PC-9 (cell line): ENCODE measurements around the gene BABAM1. TPM values are rescaled to one million over a fixed set of nuclear protein-coding genes. Genes with fewer than 3 reads are reported as not detected.

Source experiments
- BruUV-seq: library from RNA; stranded (reverse); fragments of 400-500 nt; replicated peaks from 2 replicates; lab custom pipeline; 2021; lab: Mats Ljungman, UMichigan
- CTCF ChIA-PET: fragments of 300-600 bp; sonication (Branson Sonifier 250); formaldehyde crosslinking; loops from one replicate; lab custom pipeline; 2022; ENCODE audit warnings: antibody characterized with exemption; lab: Charles Lee
- POLR2A ChIA-PET: fragments of 300-600 bp; sonication (Branson Sonifier 250); formaldehyde crosslinking; loops from one replicate; lab custom pipeline; 2022; ENCODE audit warnings: antibody characterized with exemption; ENCODE audit not compliant: unreplicated experiment; lab: Charles Lee
- DNase-seq, 2 experiments: peaks; one replicate each; pipeline versions ENCODE4 v3.0.0 to v3.0.0-alpha.2; 2015 to 2022; ENCODE audit warnings: mixed read lengths in 1 of 2
- H2AFZ ChIP-seq: fragments of 200-600 bp; sonication (generic); 2 replicates; pipeline ENCODE4 v1.8.1; 2017; ENCODE audit warnings: antibody characterized with exemption
- H3F3A ChIP-seq: fragments of 200-600 bp; sonication (generic); 2 replicates; pipeline ENCODE4 v1.8.1; 2017; ENCODE audit warnings: antibody characterized with exemption, mild to moderate bottlenecking, low read depth; ENCODE audit not compliant: insufficient read depth
- H3K27ac ChIP-seq: fragments of 200-600 bp; sonication (generic); 2 replicates; pipeline ENCODE4 v1.6.1; 2016; ENCODE audit warnings: mixed run types
- H3K27me3 ChIP-seq: fragments of 200-600 bp; sonication (generic); 2 replicates; pipeline ENCODE4 v1.6.1; 2016; ENCODE audit warnings: low read depth, mixed run types; ENCODE audit not compliant: insufficient read depth
- H3K36me3 ChIP-seq: fragments of 200-600 bp; sonication (generic); 2 replicates; pipeline ENCODE4 v1.6.1; 2016; ENCODE audit warnings: low read depth, mixed run types
- H3K4me1 ChIP-seq: fragments of 200-600 bp; sonication (generic); replicated peaks from 2 replicates; pipeline ENCODE4 v1.6.1; 2016; ENCODE audit warnings: mixed run types; ENCODE audit not compliant: insufficient read depth
- H3K4me2 ChIP-seq: fragments of 200-600 bp; sonication (generic); 2 replicates; pipeline ENCODE4 v1.6.1; 2017; ENCODE audit warnings: mixed run types
- H3K4me3 ChIP-seq: fragments of 200-600 bp; sonication (generic); 2 replicates; pipeline ENCODE4 v1.6.1; 2016; ENCODE audit warnings: mixed run types
- H3K79me2 ChIP-seq: fragments of 200-600 bp; sonication (generic); 2 replicates; pipeline ENCODE4 v1.6.1; 2017; ENCODE audit warnings: low read depth, mixed run types
- H3K9me2 ChIP-seq: fragments of 200-600 bp; sonication (generic); 2 replicates; pipeline ENCODE4 v1.8.1; 2017; ENCODE audit warnings: mild to moderate bottlenecking; ENCODE audit not compliant: insufficient read depth
- H3K9me3 ChIP-seq: fragments of 200-600 bp; sonication (generic); 2 replicates; pipeline ENCODE4 v1.8.1; 2016; ENCODE audit warnings: low read depth; ENCODE audit not compliant: insufficient read depth
- H4K20me1 ChIP-seq: fragments of 200-600 bp; sonication (generic); 2 replicates; pipeline ENCODE4 v1.8.1; 2017; ENCODE audit not compliant: insufficient read depth
- EZH2 ChIP-seq: fragments of 200-600 bp; sonication (generic); IDR thresholded peaks from 2 replicates; pipeline ENCODE4 v1.8.0; 2017; ENCODE audit warnings: antibody characterized with exemption, low read depth
- intact Hi-C: fragments of 100-400 bp; cut with micrococcal nuclease; formaldehyde crosslinking; loops from one replicate; pipeline ENCODE4 v1.10.0; 2022; ENCODE audit not compliant: unreplicated experiment
- total RNA-seq: library from RNA; stranded (reverse); gene quantifications from 2 replicates; pipeline ENCODE4 v1.2.3, GENCODE V29; 2021
- TF ChIP-seq, protein P1 (sequence below): fragments of 200-600 bp; sonication (generic); conservative IDR thresholded peaks from 2 replicates; pipeline ENCODE4 v1.6.1; 2017; ENCODE audit warnings: mixed run types, antibody characterized with exemption, mild to moderate bottlenecking, moderate library complexity

BABAM1 gene
- total RNA-seq, 1 experiment from 2014 or later, result 127 TPM

DNA sequence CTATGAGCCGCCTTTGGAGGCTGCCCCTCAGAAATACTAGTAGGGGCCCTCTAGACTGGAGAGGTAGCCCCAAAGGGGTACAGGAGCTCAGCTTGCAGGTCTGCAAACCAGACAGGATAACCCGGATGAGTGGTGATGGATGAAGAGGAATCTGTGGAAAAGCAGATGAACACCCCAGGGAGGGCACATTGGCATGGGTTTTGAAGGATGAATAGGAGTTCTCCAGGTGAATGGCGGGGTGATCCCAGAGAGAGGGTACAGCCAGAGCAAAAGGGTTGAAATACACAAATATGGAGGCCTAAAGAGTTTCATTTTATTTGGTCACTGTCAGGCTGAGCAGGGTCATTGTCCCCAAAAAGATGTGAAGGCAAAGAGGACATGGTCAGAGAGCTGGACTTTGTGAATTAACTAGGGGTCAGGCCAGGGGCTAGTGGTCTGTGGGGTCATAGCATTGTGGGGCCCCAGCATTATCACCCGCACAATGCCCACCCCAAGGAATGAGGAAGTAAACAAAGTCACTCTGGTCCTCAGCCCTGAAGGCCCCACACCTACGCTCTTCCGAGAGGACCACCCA lies 26.3 kb upstream of the BABAM1 start:
- H3K9me3 ChIP-seq, result no peaks in the 10 kb centered on the region
- TF ChIP-seq, protein P1, sequence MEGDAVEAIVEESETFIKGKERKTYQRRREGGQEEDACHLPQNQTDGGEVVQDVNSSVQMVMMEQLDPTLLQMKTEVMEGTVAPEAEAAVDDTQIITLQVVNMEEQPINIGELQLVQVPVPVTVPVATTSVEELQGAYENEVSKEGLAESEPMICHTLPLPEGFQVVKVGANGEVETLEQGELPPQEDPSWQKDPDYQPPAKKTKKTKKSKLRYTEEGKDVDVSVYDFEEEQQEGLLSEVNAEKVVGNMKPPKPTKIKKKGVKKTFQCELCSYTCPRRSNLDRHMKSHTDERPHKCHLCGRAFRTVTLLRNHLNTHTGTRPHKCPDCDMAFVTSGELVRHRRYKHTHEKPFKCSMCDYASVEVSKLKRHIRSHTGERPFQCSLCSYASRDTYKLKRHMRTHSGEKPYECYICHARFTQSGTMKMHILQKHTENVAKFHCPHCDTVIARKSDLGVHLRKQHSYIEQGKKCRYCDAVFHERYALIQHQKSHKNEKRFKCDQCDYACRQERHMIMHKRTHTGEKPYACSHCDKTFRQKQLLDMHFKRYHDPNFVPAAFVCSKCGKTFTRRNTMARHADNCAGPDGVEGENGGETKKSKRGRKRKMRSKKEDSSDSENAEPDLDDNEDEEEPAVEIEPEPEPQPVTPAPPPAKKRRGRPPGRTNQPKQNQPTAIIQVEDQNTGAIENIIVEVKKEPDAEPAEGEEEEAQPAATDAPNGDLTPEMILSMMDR, result no peak
- no peak for TF ChIP-seq EZH2
- H3K9me2 ChIP-seq, result no peaks in the 10 kb centered on the region
- H3K36me3 ChIP-seq, result peaks cover 17% of the 10 kb centered on the region
- H3K27ac ChIP-seq, result peak overlapping the region; percentile 31; the same call in 1 of the 2 replicates
- CTCF ChIA-PET, result interaction anchor here (0.7 kb wide), 1 partner anchor 80 kb away, joined by 3 read pairs; no protein-coding TSS in a partner anchor
- H4K20me1 ChIP-seq, result peaks cover 52% of the 10 kb centered on the region
- POLR2A ChIA-PET, result no interaction called here
- no peak overlapping the region for H3K4me3 ChIP-seq
- no peak overlapping the region for H2AFZ ChIP-seq
- H3K79me2 ChIP-seq, result peaks cover 87% of the 10 kb centered on the region
- no TSS peak for BruUV-seq
- H3K4me2 ChIP-seq, result peak overlapping the region; percentile 89; the same call in 1 of the 2 replicates
- H3K4me1 ChIP-seq, result peaks cover 36% of the 10 kb centered on the region
- intact Hi-C loops, result no loop called here
- H3F3A ChIP-seq, result peaks cover 29% of the 10 kb centered on the region
- H3K27me3 ChIP-seq, result no peaks in the 10 kb centered on the region
- DNase-seq, result peak in 1 of 2 experiments; percentile 13

DNA sequence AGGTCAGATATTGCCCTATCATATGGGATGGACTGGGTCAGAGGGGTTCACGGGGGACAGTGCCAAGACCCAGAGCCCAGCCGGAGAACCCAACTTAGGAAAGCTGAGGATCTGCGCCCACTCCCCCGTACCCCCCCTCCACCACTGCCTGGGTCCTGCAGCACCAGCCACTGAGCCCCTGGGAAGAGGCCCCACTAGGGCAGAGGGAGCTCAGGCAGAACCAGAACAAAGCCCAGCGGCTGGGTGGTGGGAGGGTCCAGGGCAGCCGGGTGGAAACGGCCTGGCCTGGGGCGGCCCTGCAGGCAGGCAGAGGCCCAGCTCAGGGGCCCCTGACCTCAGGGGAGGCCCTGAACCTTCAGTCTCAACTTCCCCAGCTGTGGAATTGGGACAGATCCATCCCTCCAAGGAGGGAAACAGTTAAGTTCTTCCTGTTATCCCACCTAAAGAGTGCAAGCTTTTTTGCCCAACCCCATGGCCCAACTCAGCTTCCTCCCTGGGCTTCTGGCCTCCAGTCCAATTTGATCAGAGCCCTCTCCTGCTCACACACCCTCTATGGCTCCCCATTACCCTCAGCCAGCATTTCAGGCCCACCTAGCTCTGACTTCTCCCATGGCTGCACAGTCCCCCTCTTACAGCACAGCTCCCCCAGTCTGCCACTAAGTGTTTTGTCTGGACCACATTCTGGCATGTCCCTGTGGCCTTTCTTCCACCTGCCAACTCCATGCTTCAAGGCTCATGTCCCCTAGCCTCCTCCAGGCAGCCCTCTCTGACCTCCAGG lies 24.6 kb upstream of the BABAM1 start:
- intact Hi-C loops, result no loop called here
- peak overlapping the region; percentile 89 for H3K4me2 ChIP-seq
- no peaks in the 10 kb centered on the region for H3K27me3 ChIP-seq

DNA sequence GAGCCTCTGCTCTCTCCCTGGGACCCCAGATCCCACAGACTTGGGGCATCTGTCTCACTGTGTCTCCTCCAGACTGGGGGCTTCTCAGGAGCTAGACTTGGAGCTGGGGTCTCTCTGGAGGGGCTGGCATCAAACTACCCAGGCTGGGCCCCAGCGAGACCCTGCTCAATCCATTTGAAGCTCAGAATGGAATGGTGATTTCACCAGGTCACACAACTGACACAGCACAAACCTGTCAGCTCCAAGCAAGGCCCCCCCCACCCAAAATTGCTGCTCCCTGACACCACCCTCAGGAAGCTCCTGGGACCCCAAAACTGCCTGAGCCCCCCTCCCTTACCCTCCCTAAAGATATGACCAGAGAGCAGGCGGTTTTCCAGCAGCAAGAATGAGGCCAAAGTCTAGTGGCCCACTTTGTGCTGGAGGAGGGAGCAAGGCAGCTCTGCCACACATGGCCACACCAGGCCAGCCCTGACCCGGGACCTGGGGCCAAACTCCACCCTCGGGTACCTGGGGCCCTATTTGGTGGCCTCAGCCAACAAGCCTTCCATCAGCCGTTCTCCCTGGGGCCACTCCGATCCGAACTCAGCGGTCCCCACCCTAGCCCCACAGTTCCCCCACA lies 23.9 kb upstream of the BABAM1 start:
- Histone ChIP-seq H3K79me2 (peaks cover 74% of the 10 kb centered on the region), H3K27me3 (no peaks in the 10 kb centered on the region), H4K20me1 (peaks cover 36% of the 10 kb centered on the region), H3K27ac (peak overlapping the region; percentile 47), H3F3A (peaks cover 36% of the 10 kb centered on the region), H3K4me2 (peak overlapping the region; percentile 89), H3K4me3 (peak overlapping the region; percentile 82), H3K9me3 (no peaks in the 10 kb centered on the region), H3K4me1 (peaks cover 57% of the 10 kb centered on the region), H3K9me2 (no peaks in the 10 kb centered on the region), H3K36me3 (peaks cover 9% of the 10 kb centered on the region), H2AFZ (no peak overlapping the region)
- DNase-seq, result peak in 1 of 2 experiments; percentile 19
- CTCF ChIA-PET, result interaction anchor here (0.7 kb wide), 1 partner anchor 9 kb away, joined by 16 read pairs; no protein-coding TSS in a partner anchor
- intact Hi-C loops, result no loop called here
- TF ChIP-seq, protein P1, result no peak
- no peak for TF ChIP-seq EZH2
- BruUV-seq, result no TSS peak
- POLR2A ChIA-PET, result no interaction called here

More for the DNA sequence above, 24.6 kb upstream of the BABAM1 start:
- TF ChIP-seq, protein P1, result no peak
- TF ChIP-seq EZH2, result no peak
- no TSS peak for BruUV-seq
- CTCF ChIA-PET, result interaction anchor here (0.8 kb wide), 1 partner anchor 22 kb away, joined by 9 read pairs; the partner anchor contains the start of gene USHBP1
- POLR2A ChIA-PET, result no interaction called here
- Histone ChIP-seq H3K4me1 (peaks cover 50% of the 10 kb centered on the region), H3F3A (peaks cover 34% of the 10 kb centered on the region), H2AFZ (no peak overlapping the region), H3K9me2 (no peaks in the 10 kb centered on the region), H3K79me2 (peaks cover 81% of the 10 kb centered on the region), H3K9me3 (no peaks in the 10 kb centered on the region), H3K36me3 (peaks cover 16% of the 10 kb centered on the region), H3K4me3 (peak overlapping the region; percentile 82), H3K27ac (0 out of 2 replicates have a peak overlapping the region, but pooled peaks have one; percentile 14), H4K20me1 (peaks cover 40% of the 10 kb centered on the region)
- peak in 1 of 2 experiments; percentile 21 for DNase-seq
